Erythroblast (primary cell): ENCODE results near the gene PSMB5.

ENCODE experiments used
- GATA1 ChIP-seq: IDR thresholded peaks from 2 replicates; pipeline ENCODE4 v1.6.1; 2011; ENCODE audit warnings: low read depth, mild to moderate bottlenecking, control low read depth, low read length, moderate library complexity
- POLR2A ChIP-seq: IDR thresholded peaks from 2 replicates; pipeline ENCODE4 v1.6.1; 2011; ENCODE audit warnings: mild to moderate bottlenecking, low read length

GRCh38 chr14:23021889-23022442, 12.7 kb downstream of the PSMB5 start:
- TF ChIP-seq POLR2A (no peak), GATA1 (no peak)
